Transverse colon (tissue), 4 donors: ENCODE measurements around the gene PPP1R14C. TPM values are rescaled to one million over a fixed set of nuclear protein-coding genes. Genes with fewer than 3 reads are reported as not detected.

Experiments
- DNase-seq: peaks from one replicate; pipeline ENCODE4 v3.0.0-alpha.2; 2019
- H3K27ac ChIP-seq, 4 donors: fragments of 200-600 bp; sonication (generic); 2 replicates each; pipeline ENCODE4 v1.5.1; 2016 to 2018; ENCODE audit warnings: inconsistent platforms in 4 of 4
- H3K27me3 ChIP-seq: fragments of 200-600 bp; sonication (generic); 2 replicates; pipeline ENCODE4 v1.5.1; 2017; ENCODE audit warnings: inconsistent platforms
- H3K36me3 ChIP-seq, 4 donors: fragments of 200-600 bp; sonication (generic); 2 replicates each; pipeline ENCODE4 v1.5.1; 2017 to 2019; ENCODE audit warnings: inconsistent platforms in 4 of 4
- H3K4me1 ChIP-seq, 4 donors: fragments of 200-600 bp; sonication (generic); 2 replicates each; pipeline ENCODE4 v1.5.1; 2017 to 2020; ENCODE audit warnings: inconsistent platforms in 4 of 4
- H3K4me3 ChIP-seq, 4 donors: fragments of 200-600 bp; sonication (generic); 1 replicate in 1 of 4; 2 replicates in 3 of 4; pipeline versions ENCODE4 v1.5.1 to v1.6.1; 2017 to 2019; ENCODE audit warnings: inconsistent platforms in 4 of 4
- H3K9me3 ChIP-seq, 2 donors: fragments of 200-600 bp; sonication (generic); 2 replicates each; pipeline ENCODE4 v1.5.1; 2017 to 2019; ENCODE audit warnings: inconsistent platforms in 2 of 2
- EP300 ChIP-seq: sonication (generic); formaldehyde crosslinking; IDR thresholded peaks from one replicate; pipeline ENCODE4 v1.6.1; 2017; ENCODE audit warnings: antibody characterized with exemption, low read depth
- POLR2A ChIP-seq: fragments of 450-650 bp; IDR thresholded peaks from one replicate; pipeline ENCODE4 v1.6.1; 2016; ENCODE audit warnings: antibody characterized with exemption, mild to moderate bottlenecking, moderate library complexity
- POLR2AphosphoS5 ChIP-seq, 3 donors: sonication (generic); formaldehyde crosslinking; IDR thresholded peaks; one replicate each; pipeline ENCODE4 v1.6.1; 2016; ENCODE audit warnings: antibody characterized with exemption in 3 of 3
- WGBS, 2 donors: methylation state at CpG; one replicate each; pipeline ENCODE4 v1.1.5; 2018; ENCODE audit warnings: low coverage in 1 of 2; 5-methylcytosine and 5-hydroxymethylcytosine counted together
- in situ Hi-C, 4 donors: fragments of 200-750 bp; cut with MboI; loops; one replicate each; pipeline versions ENCODE4 v1.15.0 to v1.15.1; 2017; ENCODE audit warnings: low sequenced_read_pairs in 3 of 4, low pct_ligation_motif_present in 1 of 4, low pct_unique_long_range_greater_than_20kb in 1 of 4
- intact Hi-C: fragments of 100-400 bp; cut with DNase I; formaldehyde crosslinking; loops from one replicate; pipeline ENCODE4 v1.15.1; 2023; ENCODE audit warnings: low total_unique reads
- total RNA-seq, 4 donors: library from RNA; depleted of rRNA; stranded (reverse); fragments of >200 nt; gene quantifications; one replicate each; pipeline ENCODE4 v1.1.0, GENCODE V29; 2016
- TF ChIP-seq, protein P1 (sequence below), 5 experiments: fragments of 200-600 bp in 3 of 5; fragments of 450-650 bp in 2 of 5; sonication (generic) in 3 of 5; IDR thresholded peaks; 1 replicate in 2 of 5; 2 replicates in 3 of 5; pipeline ENCODE4 v1.5.1; 2016 to 2017; ENCODE audit warnings: antibody characterized with exemption in 5 of 5, inconsistent platforms in 3 of 5, mild to moderate bottlenecking in 2 of 5, moderate library complexity in 1 of 5

PPP1R14C gene
- total RNA-seq, 4 donors from 2014 or later, result 1.2 to 64.5 (median 38.8) TPM

DNA sequence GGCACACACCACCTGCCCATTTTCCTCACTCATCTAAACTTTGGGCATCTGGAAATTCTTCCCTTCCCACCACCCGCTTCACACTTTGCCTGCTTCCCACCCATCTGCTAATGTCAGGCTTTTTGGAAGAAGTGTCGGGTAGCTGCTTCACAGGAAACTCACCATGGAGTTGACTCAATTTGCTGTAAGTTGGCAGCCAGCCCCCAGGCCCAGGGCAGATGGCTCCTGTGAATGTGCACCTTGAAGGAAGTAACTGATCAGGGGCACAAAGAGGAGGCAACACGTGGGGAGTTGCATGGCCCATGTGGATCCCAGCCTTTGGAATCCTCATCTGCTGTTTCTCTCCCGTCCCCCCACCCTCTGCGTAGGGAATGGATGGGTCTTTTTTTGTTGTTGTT lies 87.3 kb downstream of the PPP1R14C start:
- DNase-seq, result no peak
- Histone ChIP-seq H3K4me1 (peaks cover 0 to 7% (median 2%) of the 10 kb centered on the region in 4 donors), H3K27ac (no peak overlapping the region), H3K9me3 (no peaks in the 10 kb centered on the region), H3K4me3 (no peak overlapping the region), H3K27me3 (no peaks in the 10 kb centered on the region), H3K36me3 (no peaks in the 10 kb centered on the region)
- no peak for TF ChIP-seq EP300
- no peak for TF ChIP-seq POLR2A
- no peak for TF ChIP-seq POLR2AphosphoS5 (IDR thresholded peaks at IDR 0.05)
- in situ Hi-C loops (no loop called here), intact Hi-C loops (no loop called here)
- 84 to 88% methylated on average over 3 to 5 of the region's 5 CpGs for WGBS, 2 donors

DNA sequence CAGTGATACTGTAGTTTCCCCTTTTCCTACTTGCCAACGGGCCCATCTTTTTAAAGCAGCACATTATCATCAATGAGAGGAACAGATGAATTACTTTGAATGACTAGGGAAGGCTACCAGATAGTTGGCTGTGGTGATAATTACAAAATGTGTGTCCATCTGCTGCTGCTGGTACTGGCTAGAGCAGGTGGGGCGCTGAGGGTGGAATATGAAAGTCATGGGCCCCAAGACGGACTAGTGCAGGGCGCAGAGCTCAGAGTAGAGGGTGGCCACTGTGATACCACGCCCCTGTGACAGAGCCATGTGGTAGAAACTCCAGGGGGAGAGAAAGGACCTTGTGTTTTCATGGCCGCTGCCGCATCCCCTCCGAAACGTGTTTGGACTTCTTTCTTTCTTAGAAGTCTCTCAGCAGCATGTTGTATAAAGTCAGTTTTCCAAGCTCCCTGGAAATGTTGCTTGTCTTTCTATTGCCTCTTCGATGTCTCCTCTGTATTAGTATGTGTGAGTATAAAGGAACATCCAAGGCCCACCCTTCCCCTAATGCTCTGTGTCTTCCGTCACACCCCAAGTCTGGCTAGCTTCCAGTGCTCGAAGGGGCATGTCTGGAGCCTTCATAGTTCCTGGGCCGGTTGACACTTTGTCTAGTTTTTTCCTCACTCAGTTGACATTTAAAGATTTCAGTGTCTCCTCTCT lies 88.1 kb downstream of the PPP1R14C start:
- in situ Hi-C loops (no loop called here), intact Hi-C loops (no loop called here)
- no peak for TF ChIP-seq EP300
- TF ChIP-seq, protein P1, sequence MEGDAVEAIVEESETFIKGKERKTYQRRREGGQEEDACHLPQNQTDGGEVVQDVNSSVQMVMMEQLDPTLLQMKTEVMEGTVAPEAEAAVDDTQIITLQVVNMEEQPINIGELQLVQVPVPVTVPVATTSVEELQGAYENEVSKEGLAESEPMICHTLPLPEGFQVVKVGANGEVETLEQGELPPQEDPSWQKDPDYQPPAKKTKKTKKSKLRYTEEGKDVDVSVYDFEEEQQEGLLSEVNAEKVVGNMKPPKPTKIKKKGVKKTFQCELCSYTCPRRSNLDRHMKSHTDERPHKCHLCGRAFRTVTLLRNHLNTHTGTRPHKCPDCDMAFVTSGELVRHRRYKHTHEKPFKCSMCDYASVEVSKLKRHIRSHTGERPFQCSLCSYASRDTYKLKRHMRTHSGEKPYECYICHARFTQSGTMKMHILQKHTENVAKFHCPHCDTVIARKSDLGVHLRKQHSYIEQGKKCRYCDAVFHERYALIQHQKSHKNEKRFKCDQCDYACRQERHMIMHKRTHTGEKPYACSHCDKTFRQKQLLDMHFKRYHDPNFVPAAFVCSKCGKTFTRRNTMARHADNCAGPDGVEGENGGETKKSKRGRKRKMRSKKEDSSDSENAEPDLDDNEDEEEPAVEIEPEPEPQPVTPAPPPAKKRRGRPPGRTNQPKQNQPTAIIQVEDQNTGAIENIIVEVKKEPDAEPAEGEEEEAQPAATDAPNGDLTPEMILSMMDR (IDR thresholded peaks at IDR 0.05), result no peak
- no peak for TF ChIP-seq POLR2A
- no peak for TF ChIP-seq POLR2AphosphoS5 (IDR thresholded peaks at IDR 0.05)
- no peak for DNase-seq
- Histone ChIP-seq H3K9me3 (no peaks in the 10 kb centered on the region), H3K36me3 (no peaks in the 10 kb centered on the region), H3K4me3 (no peak overlapping the region), H3K27ac (no peak overlapping the region), H3K4me1 (peaks cover 0 to 7% (median 2%) of the 10 kb centered on the region in 4 donors), H3K27me3 (no peaks in the 10 kb centered on the region)
- 87 to 89% methylated on average over 11 to 13 of the region's 13 CpGs for WGBS, 2 donors

DNA sequence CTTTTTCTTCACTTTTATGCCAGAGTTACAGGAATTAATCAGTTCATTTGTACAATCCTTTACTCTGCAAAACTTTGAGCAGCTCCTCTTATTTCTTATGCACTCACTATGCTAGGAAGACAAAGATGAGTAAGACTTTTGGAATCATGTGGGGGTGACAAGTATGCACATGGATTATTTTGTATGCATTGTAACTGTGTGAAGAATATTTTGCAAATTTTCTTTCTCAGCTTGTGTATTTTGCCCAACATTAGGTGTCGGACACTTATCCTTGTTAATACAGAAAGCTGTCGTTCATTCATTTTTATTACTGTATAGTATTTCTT lies 88.6 kb downstream of the PPP1R14C start:
- intact Hi-C loops, result no loop called here
- Histone ChIP-seq H3K9me3 (no peaks in the 10 kb centered on the region), H3K4me3 (no peak overlapping the region), H3K4me1 (peaks cover 0 to 7% (median 2%) of the 10 kb centered on the region in 4 donors), H3K27me3 (no peaks in the 10 kb centered on the region), H3K27ac (no peak overlapping the region), H3K36me3 (no peaks in the 10 kb centered on the region)
- no peak for DNase-seq
- in situ Hi-C loops, result no loop called here
- WGBS, 2 donors, result 88 to 91% methylated on average over 1 to 2 of the region's 2 CpGs
- TF ChIP-seq POLR2AphosphoS5 (IDR thresholded peaks at IDR 0.05) (no peak), EP300 (no peak), POLR2A (no peak)
- TF ChIP-seq, protein P1 (IDR thresholded peaks at IDR 0.05), result no peak

DNA sequence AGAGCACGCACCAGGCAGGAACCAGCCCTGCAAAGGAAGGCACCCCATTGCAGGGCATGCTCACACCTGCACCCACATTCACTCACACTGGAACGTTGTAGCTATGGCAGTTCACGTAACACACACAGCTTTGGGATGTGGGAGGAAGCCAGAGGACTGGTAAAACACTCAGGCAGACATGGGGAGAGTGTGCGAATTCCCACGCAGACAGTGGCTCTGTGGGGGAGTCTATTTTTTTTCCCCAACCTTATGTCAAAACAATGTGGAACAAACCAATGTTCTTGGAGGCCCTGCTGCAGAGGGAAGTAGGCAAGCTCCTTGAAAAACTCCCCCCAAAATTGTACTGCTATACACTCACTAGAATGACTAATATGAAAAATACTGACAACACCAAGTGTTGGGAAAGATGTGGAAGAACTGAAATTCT lies 91.0 kb downstream of the PPP1R14C start:
- WGBS, 2 donors, result 90 to 100% methylated on average over 1 to 5 of the region's 5 CpGs
- Histone ChIP-seq H3K27ac (no peak overlapping the region), H3K4me1 (no peaks in the 10 kb centered on the region), H3K36me3 (no peaks in the 10 kb centered on the region), H3K4me3 (no peak overlapping the region), H3K9me3 (no peaks in the 10 kb centered on the region), H3K27me3 (no peaks in the 10 kb centered on the region)
- TF ChIP-seq POLR2AphosphoS5 (IDR thresholded peaks at IDR 0.05) (no peak), POLR2A (no peak), EP300 (no peak)
- TF ChIP-seq, protein P1 (IDR thresholded peaks at IDR 0.05), result no peak
- no peak for DNase-seq
- intact Hi-C loops, result no loop called here
- in situ Hi-C loops, result no loop called here

DNA sequence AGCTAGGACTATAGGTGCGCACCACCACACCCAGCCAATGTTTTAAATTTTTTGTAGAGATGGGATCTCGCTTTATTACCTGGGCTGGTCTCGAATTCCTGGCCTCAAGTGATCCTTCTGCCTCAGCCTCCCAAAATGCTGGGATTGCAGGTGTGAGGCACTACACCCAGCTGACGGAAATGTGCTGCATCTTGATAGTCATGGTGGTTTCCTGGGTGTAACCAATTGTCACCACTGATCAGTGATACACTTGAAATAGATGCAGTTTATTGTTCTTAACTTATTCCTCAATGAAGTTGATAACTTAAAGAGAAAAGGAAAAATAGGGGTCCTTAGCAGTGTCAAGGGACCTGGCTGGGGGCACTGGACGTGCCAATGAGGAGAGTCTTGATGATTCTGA lies 92.4 kb downstream of the PPP1R14C start:
- 82 to 84% methylated on average over 3 to 5 of the region's 5 CpGs for WGBS, 2 donors
- no peaks in the 10 kb centered on the region for H3K36me3 ChIP-seq
- no peaks in the 10 kb centered on the region for H3K27me3 ChIP-seq
- no peaks in the 10 kb centered on the region for H3K4me1 ChIP-seq
- H3K27ac ChIP-seq, result no peak overlapping the region
- TF ChIP-seq POLR2AphosphoS5 (IDR thresholded peaks at IDR 0.05) (no peak), POLR2A (no peak), EP300 (no peak)
- TF ChIP-seq, protein P1 (IDR thresholded peaks at IDR 0.05), result no peak
- intact Hi-C loops, result no loop called here
- no peak for DNase-seq
- in situ Hi-C loops, result no loop called here
- no peak overlapping the region for H3K4me3 ChIP-seq
- H3K9me3 ChIP-seq, result no peaks in the 10 kb centered on the region
